HCT116 (cell line): Measurements from ENCODE around the gene STARD7.

ENCODE experiments used
- CBX3 ChIP-seq: IDR thresholded peaks from 2 replicates; pipeline ENCODE4 v1.6.1; 2012; ENCODE audit warnings: low read depth
- CEBPB ChIP-seq: IDR thresholded peaks from 2 replicates; pipeline ENCODE4 v1.6.1; 2012; ENCODE audit warnings: low read depth
- EGR1 ChIP-seq: IDR thresholded peaks from 2 replicates; pipeline ENCODE4 v1.6.1; 2012; ENCODE audit warnings: low read depth
- EZH2 ChIP-seq: fragments of 200-600 bp; sonication (generic); IDR thresholded peaks from 2 replicates; pipeline ENCODE4 v1.6.1; 2017; ENCODE audit warnings: antibody characterized with exemption, mixed run types
- POLR2A ChIP-seq: IDR thresholded peaks from 2 replicates; pipeline ENCODE4 v1.7.0; 2011; ENCODE audit warnings: borderline replicate concordance; ENCODE audit not compliant: insufficient read depth, insufficient read length; ENCODE audit errors: extremely low read depth
- POLR2AphosphoS5 ChIP-seq: IDR thresholded peaks from 2 replicates; pipeline ENCODE4 v1.6.1; 2011; ENCODE audit warnings: mild to moderate bottlenecking, low read depth, low read length, moderate library complexity
- RAD21 ChIP-seq: IDR thresholded peaks from 2 replicates; pipeline ENCODE4 v1.6.1; 2012; ENCODE audit warnings: low read depth, mild to moderate bottlenecking
- SP1 ChIP-seq: IDR thresholded peaks from 2 replicates; pipeline ENCODE4 v1.6.1; 2012; ENCODE audit warnings: low read depth
- TCF7L2 ChIP-seq: IDR thresholded peaks from 2 replicates; pipeline ENCODE4 v1.7.0; 2011; ENCODE audit warnings: borderline replicate concordance, inconsistent platforms; ENCODE audit not compliant: insufficient read depth, insufficient read length; ENCODE audit errors: extremely low read depth
- ZNF274 ChIP-seq: fragments of 200-500 bp; sonication (Bioruptor generic); IDR thresholded peaks from 2 replicates; pipeline ENCODE4 v1.6.1; 2014; ENCODE audit warnings: mild to moderate bottlenecking, low read depth, low read length, inconsistent platforms
- TF ChIP-seq, protein P1 (sequence below), 3 experiments: fragments of 200-600 bp in 1 of 3; sonication (generic) in 1 of 3; IDR thresholded peaks in 2 of 3; conservative IDR thresholded peaks in 1 of 3; 2 replicates each; pipeline ENCODE4 v1.5.1; 2012 to 2017; ENCODE audit warnings: low read depth in 2 of 3, low read length in 2 of 3, antibody characterized with exemption in 1 of 3, borderline replicate concordance in 1 of 3, control low read depth in 1 of 3, mild to moderate bottlenecking in 1 of 3, mixed read lengths in 1 of 3, mixed run types in 1 of 3, moderate library complexity in 1 of 3; ENCODE audit not compliant: insufficient read depth in 1 of 3
- TF ChIP-seq, protein P2 (sequence below): IDR thresholded peaks from 2 replicates; pipeline ENCODE4 v1.6.1; 2012
- TF ChIP-seq, protein P3 (sequence below): IDR thresholded peaks from 2 replicates; pipeline ENCODE4 v1.6.1; 2012; ENCODE audit warnings: low read depth

DNA sequence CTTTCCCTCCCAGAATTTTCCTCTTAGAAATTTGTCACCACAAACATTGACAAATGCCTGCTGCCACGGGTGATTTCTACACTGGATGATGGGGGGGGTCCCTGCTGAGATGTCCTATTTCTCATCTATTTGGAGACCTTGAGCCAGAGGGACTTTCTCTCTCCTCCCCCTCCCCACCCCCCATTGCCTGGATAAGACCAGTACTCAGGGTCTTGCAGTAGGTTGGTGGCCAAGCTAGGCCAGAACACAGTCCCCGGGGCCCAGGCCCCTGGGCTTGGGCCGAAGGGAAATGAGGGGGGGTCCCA lies 62.8 kb downstream of the STARD7 start:
- TF ChIP-seq RAD21 (no peak), SP1 (no peak), POLR2AphosphoS5 (no peak), EZH2 (no peak), CEBPB (no peak), POLR2A (no peak), CBX3 (no peak), TCF7L2 (no peak), ZNF274 (no peak), EGR1 (no peak)
- TF ChIP-seq, protein P1, sequence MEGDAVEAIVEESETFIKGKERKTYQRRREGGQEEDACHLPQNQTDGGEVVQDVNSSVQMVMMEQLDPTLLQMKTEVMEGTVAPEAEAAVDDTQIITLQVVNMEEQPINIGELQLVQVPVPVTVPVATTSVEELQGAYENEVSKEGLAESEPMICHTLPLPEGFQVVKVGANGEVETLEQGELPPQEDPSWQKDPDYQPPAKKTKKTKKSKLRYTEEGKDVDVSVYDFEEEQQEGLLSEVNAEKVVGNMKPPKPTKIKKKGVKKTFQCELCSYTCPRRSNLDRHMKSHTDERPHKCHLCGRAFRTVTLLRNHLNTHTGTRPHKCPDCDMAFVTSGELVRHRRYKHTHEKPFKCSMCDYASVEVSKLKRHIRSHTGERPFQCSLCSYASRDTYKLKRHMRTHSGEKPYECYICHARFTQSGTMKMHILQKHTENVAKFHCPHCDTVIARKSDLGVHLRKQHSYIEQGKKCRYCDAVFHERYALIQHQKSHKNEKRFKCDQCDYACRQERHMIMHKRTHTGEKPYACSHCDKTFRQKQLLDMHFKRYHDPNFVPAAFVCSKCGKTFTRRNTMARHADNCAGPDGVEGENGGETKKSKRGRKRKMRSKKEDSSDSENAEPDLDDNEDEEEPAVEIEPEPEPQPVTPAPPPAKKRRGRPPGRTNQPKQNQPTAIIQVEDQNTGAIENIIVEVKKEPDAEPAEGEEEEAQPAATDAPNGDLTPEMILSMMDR (IDR thresholded peaks at IDR 0.05 in 2 of 3, conservative IDR thresholded peaks at IDR 0.05 in 1 of 3; ENCODE audit: borderline replicate concordance in 1 of 3, insufficient read depth in 1 of 3, low read depth in 2 of 3, low read length in 2 of 3), result no peak
- TF ChIP-seq, protein P2, sequence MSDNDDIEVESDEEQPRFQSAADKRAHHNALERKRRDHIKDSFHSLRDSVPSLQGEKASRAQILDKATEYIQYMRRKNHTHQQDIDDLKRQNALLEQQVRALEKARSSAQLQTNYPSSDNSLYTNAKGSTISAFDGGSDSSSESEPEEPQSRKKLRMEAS, result no peak
- TF ChIP-seq, protein P3, sequence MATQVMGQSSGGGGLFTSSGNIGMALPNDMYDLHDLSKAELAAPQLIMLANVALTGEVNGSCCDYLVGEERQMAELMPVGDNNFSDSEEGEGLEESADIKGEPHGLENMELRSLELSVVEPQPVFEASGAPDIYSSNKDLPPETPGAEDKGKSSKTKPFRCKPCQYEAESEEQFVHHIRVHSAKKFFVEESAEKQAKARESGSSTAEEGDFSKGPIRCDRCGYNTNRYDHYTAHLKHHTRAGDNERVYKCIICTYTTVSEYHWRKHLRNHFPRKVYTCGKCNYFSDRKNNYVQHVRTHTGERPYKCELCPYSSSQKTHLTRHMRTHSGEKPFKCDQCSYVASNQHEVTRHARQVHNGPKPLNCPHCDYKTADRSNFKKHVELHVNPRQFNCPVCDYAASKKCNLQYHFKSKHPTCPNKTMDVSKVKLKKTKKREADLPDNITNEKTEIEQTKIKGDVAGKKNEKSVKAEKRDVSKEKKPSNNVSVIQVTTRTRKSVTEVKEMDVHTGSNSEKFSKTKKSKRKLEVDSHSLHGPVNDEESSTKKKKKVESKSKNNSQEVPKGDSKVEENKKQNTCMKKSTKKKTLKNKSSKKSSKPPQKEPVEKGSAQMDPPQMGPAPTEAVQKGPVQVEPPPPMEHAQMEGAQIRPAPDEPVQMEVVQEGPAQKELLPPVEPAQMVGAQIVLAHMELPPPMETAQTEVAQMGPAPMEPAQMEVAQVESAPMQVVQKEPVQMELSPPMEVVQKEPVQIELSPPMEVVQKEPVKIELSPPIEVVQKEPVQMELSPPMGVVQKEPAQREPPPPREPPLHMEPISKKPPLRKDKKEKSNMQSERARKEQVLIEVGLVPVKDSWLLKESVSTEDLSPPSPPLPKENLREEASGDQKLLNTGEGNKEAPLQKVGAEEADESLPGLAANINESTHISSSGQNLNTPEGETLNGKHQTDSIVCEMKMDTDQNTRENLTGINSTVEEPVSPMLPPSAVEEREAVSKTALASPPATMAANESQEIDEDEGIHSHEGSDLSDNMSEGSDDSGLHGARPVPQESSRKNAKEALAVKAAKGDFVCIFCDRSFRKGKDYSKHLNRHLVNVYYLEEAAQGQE, result no peak
